ENCODE measurements around the gene DENND4C.

DNA sequence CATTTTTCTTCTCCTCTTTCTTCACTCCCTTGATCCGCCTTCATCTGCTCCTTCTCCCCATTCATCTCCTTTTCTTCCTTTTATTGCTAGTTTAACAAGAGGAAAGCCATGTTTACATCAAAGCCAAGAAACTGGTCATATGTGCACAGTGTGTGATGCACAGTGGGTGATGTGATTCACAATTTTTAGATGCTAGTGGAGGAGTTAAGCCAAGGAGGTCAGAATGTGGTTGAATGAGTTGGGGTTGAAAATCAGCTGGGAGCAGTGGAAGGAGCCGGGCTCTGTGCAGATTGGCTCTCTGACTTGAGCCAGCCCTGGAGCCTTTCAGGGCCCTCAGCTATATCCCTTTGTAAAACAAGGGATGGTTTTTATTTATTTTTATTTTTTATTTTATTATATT lies 185.7 kb downstream of the DENND4C start:
- TF ChIP-seq, protein P1, sequence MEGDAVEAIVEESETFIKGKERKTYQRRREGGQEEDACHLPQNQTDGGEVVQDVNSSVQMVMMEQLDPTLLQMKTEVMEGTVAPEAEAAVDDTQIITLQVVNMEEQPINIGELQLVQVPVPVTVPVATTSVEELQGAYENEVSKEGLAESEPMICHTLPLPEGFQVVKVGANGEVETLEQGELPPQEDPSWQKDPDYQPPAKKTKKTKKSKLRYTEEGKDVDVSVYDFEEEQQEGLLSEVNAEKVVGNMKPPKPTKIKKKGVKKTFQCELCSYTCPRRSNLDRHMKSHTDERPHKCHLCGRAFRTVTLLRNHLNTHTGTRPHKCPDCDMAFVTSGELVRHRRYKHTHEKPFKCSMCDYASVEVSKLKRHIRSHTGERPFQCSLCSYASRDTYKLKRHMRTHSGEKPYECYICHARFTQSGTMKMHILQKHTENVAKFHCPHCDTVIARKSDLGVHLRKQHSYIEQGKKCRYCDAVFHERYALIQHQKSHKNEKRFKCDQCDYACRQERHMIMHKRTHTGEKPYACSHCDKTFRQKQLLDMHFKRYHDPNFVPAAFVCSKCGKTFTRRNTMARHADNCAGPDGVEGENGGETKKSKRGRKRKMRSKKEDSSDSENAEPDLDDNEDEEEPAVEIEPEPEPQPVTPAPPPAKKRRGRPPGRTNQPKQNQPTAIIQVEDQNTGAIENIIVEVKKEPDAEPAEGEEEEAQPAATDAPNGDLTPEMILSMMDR (IDR thresholded peaks at IDR 0.05; ENCODE audit: low read depth, low read length), result no peak
- TF ChIP-seq EZH2phosphoT487 (IDR thresholded peaks at IDR 0.05; ENCODE audit: low read depth), result no peak
